ENCODE measurements around the gene DARS1.

- TF ChIP-seq, protein P1, sequence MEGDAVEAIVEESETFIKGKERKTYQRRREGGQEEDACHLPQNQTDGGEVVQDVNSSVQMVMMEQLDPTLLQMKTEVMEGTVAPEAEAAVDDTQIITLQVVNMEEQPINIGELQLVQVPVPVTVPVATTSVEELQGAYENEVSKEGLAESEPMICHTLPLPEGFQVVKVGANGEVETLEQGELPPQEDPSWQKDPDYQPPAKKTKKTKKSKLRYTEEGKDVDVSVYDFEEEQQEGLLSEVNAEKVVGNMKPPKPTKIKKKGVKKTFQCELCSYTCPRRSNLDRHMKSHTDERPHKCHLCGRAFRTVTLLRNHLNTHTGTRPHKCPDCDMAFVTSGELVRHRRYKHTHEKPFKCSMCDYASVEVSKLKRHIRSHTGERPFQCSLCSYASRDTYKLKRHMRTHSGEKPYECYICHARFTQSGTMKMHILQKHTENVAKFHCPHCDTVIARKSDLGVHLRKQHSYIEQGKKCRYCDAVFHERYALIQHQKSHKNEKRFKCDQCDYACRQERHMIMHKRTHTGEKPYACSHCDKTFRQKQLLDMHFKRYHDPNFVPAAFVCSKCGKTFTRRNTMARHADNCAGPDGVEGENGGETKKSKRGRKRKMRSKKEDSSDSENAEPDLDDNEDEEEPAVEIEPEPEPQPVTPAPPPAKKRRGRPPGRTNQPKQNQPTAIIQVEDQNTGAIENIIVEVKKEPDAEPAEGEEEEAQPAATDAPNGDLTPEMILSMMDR (IDR thresholded peaks at IDR 0.05 in 8 of 11, conservative IDR thresholded peaks at IDR 0.05 in 3 of 11) = no peak
- TF ChIP-seq POLR2A (IDR thresholded peaks at IDR 0.05) = no peak
These were observed 122.2 kb downstream of the DARS1 start for GRCh38 chr2:135863233-135863632.
